H1 (cell line): ENCODE results near the gene CNTN3. TPM values are rescaled to one million over a fixed set of nuclear protein-coding genes. Genes with fewer than 3 reads are reported as not detected.

Experiments
- CTCF ChIA-PET: fragments of 300-600 bp; sonication (Branson Sonifier 250); formaldehyde crosslinking; loops from one replicate; lab custom pipeline; 2021; ENCODE audit not compliant: partially characterized antibody; lab: Charles Lee
- POLR2A ChIA-PET: fragments of 300-600 bp; sonication (Branson Sonifier 250); formaldehyde crosslinking; loops from one replicate; lab custom pipeline; 2021; ENCODE audit warnings: inconsistent platforms; ENCODE audit not compliant: partially characterized antibody; lab: Charles Lee
- DNase-seq, 2 experiments: peaks; one replicate each; pipeline versions ENCODE4 v3.0.0 to v3.0.0-alpha.2; 2010 to 2022; ENCODE audit warnings: low spot score in 2 of 2, low read depth in 1 of 2, mixed read lengths in 1 of 2
- FAIRE-seq: peaks from 2 replicates; lab custom pipeline; 2011; peaks lifted over from hg19 to GRCh38; lab: Jason Lieb, UNC
- H2AFZ ChIP-seq: 2 replicates; pipeline ENCODE4 v1.8.1; 2012; ENCODE audit warnings: low read length, inconsistent platforms
- H2AK5ac ChIP-seq: 2 replicates; pipeline ENCODE4 v1.6.1; 2013; ENCODE audit warnings: low read depth, low read length
- H2BK120ac ChIP-seq: replicated peaks from 2 replicates; pipeline ENCODE3; 2013; ENCODE audit warnings: low read depth, low read length, inconsistent platforms
- H2BK12ac ChIP-seq: 2 replicates; pipeline ENCODE4 v1.6.1; 2013; ENCODE audit warnings: low read depth, low read length
- H2BK15ac ChIP-seq: 2 replicates; pipeline ENCODE4 v1.6.1; 2013; ENCODE audit warnings: low read length
- H2BK20ac ChIP-seq: 2 replicates; pipeline ENCODE4 v1.6.1; 2013; ENCODE audit warnings: low read length
- H2BK5ac ChIP-seq: 2 replicates; pipeline ENCODE4 v1.6.1; 2013; ENCODE audit warnings: low read depth, low read length
- H3K14ac ChIP-seq: 2 replicates; pipeline ENCODE4 v1.6.1; 2013; ENCODE audit warnings: inconsistent platforms; ENCODE audit not compliant: insufficient read length
- H3K18ac ChIP-seq: 2 replicates; pipeline ENCODE4 v1.6.1; 2013; ENCODE audit warnings: low read length; ENCODE audit errors: extremely low read depth
- H3K23ac ChIP-seq: 2 replicates; pipeline ENCODE4 v1.6.1; 2013; ENCODE audit warnings: inconsistent platforms; ENCODE audit not compliant: insufficient read length
- H3K23me2 ChIP-seq: 2 replicates; pipeline ENCODE4 v1.6.1; 2013; ENCODE audit warnings: low read depth, low read length
- H3K27ac ChIP-seq: 2 replicates; pipeline ENCODE4 v1.6.1; 2011; ENCODE audit warnings: low read depth, low read length, inconsistent platforms
- H3K27me3 ChIP-seq, 4 experiments: replicated peaks in 1 of 4; 1 replicate in 1 of 4; 2 replicates in 3 of 4; pipeline versions ENCODE4 v1.6.1 to v1.8.1; 2011 to 2013; ENCODE audit warnings: low read length in 3 of 4, mild to moderate bottlenecking in 3 of 4, inconsistent platforms in 2 of 4, mixed read lengths in 2 of 4, moderate library complexity in 1 of 4; ENCODE audit not compliant: control insufficient read depth in 3 of 4, insufficient read depth in 3 of 4; ENCODE audit errors: extremely low read depth in 1 of 4
- H3K36me3 ChIP-seq, 4 experiments: 2 replicates each; pipeline versions ENCODE4 v1.6.1 to v1.8.1; 2011 to 2013; ENCODE audit warnings: mild to moderate bottlenecking in 4 of 4, low read length in 3 of 4, moderate library complexity in 2 of 4, control low read depth in 1 of 4, inconsistent platforms in 1 of 4; ENCODE audit not compliant: insufficient read depth in 4 of 4, control insufficient read depth in 2 of 4
- H3K4ac ChIP-seq: replicated peaks from 2 replicates; pipeline ENCODE3; 2013; ENCODE audit warnings: low read length, low read depth, mixed read lengths, inconsistent platforms; ENCODE audit not compliant: insufficient read length
- H3K4me1 ChIP-seq, 4 experiments: replicated peaks in 1 of 4; 1 replicate in 1 of 4; 2 replicates in 3 of 4; pipeline versions ENCODE4 v1.6.1 to v1.8.1; 2011 to 2013; ENCODE audit warnings: low read length in 3 of 4, inconsistent platforms in 2 of 4, mixed read lengths in 1 of 4; ENCODE audit not compliant: insufficient read depth in 4 of 4, control insufficient read depth in 3 of 4
- H3K4me2 ChIP-seq, 2 experiments: 2 replicates each; pipeline versions ENCODE4 v1.6.1 to v1.8.1; 2011 to 2013; ENCODE audit warnings: low read depth in 2 of 2, low read length in 2 of 2, control low read depth in 1 of 2, inconsistent platforms in 1 of 2, mild to moderate bottlenecking in 1 of 2; ENCODE audit not compliant: insufficient read depth in 1 of 2
- H3K4me3 ChIP-seq, 4 experiments: fragments of 200-600, 300-600 bp in 1 of 4; sonication (generic), shearing (Covaris generic), sonication (Bioruptor Twin) in 1 of 4; 2 replicates each; pipeline versions ENCODE4 v1.5.1 to v1.8.1; 2011 to 2016; ENCODE audit warnings: low read length in 4 of 4, low read depth in 3 of 4, control low read depth in 2 of 4, inconsistent platforms in 2 of 4, mild to moderate bottlenecking in 2 of 4, mixed read lengths in 1 of 4, moderate library complexity in 1 of 4; ENCODE audit not compliant: insufficient read depth in 2 of 4; ENCODE audit errors: extremely low read depth in 1 of 4
- H3K56ac ChIP-seq: replicated peaks from 2 replicates; pipeline ENCODE3; 2013; ENCODE audit warnings: low read depth, mild to moderate bottlenecking, mixed read lengths, low read length, inconsistent platforms; ENCODE audit not compliant: insufficient read length
- H3K79me1 ChIP-seq: 2 replicates; pipeline ENCODE4 v1.6.1; 2013; ENCODE audit warnings: low read depth, low read length, control low read depth
- H3K79me2 ChIP-seq, 2 experiments: 2 replicates each; pipeline versions ENCODE4 v1.6.1 to v1.8.1; 2012 to 2013; ENCODE audit warnings: low read length in 2 of 2, mild to moderate bottlenecking in 2 of 2, inconsistent platforms in 1 of 2; ENCODE audit not compliant: insufficient read depth in 2 of 2, control insufficient read depth in 1 of 2
- H3K9ac ChIP-seq, 4 experiments: replicated peaks in 1 of 4; 1 replicate in 1 of 4; 2 replicates in 3 of 4; pipeline versions ENCODE4 v1.6.1 to v1.8.1; 2011 to 2013; ENCODE audit warnings: low read depth in 3 of 4, low read length in 3 of 4, control low read depth in 2 of 4, mild to moderate bottlenecking in 2 of 4, moderate library complexity in 2 of 4, inconsistent platforms in 1 of 4; ENCODE audit errors: extremely low read depth in 1 of 4
- H3K9me3 ChIP-seq, 2 experiments: 2 replicates each; pipeline versions ENCODE4 v1.6.1 to v1.8.1; 2012 to 2013; ENCODE audit warnings: mild to moderate bottlenecking in 2 of 2, moderate library complexity in 2 of 2, control low read depth in 1 of 2, inconsistent platforms in 1 of 2, low read depth in 1 of 2, low read length in 1 of 2, mixed read lengths in 1 of 2; ENCODE audit not compliant: insufficient read depth in 2 of 2
- H4K20me1 ChIP-seq, 2 experiments: replicated peaks in 1 of 2; 2 replicates each; pipeline versions ENCODE3 to v1.8.1; 2011 to 2013; ENCODE audit warnings: inconsistent platforms in 2 of 2, low read length in 2 of 2, mild to moderate bottlenecking in 1 of 2; ENCODE audit not compliant: insufficient read depth in 2 of 2, control insufficient read depth in 1 of 2
- H4K5ac ChIP-seq: 2 replicates; pipeline ENCODE4 v1.6.1; 2013; ENCODE audit warnings: low read length, low read depth, mixed read lengths, inconsistent platforms; ENCODE audit not compliant: insufficient read length
- H4K8ac ChIP-seq: 2 replicates; pipeline ENCODE4 v1.8.0; 2013; ENCODE audit warnings: mild to moderate bottlenecking, moderate library complexity, low read length, inconsistent platforms; ENCODE audit not compliant: insufficient read depth; ENCODE audit errors: extremely low read depth
- H4K91ac ChIP-seq: replicated peaks from 2 replicates; pipeline ENCODE3; 2013; ENCODE audit warnings: low read length, mixed read lengths, inconsistent platforms; ENCODE audit not compliant: insufficient read length
- BCL11A ChIP-seq, 2 experiments: IDR thresholded peaks; one replicate each; pipeline ENCODE4 v1.6.1; 2011; ENCODE audit warnings: low read depth in 2 of 2, low read length in 2 of 2, mild to moderate bottlenecking in 2 of 2
- CBX5 ChIP-seq: fragments of 300-800, 300-1000 bp; sonication (generic); IDR thresholded peaks from 2 replicates; pipeline ENCODE4 v1.7.1; 2016; ENCODE audit warnings: antibody characterized with exemption, low read length, low read depth
- CHD2 ChIP-seq: IDR thresholded peaks from 2 replicates; pipeline ENCODE4 v1.6.1; 2012; ENCODE audit warnings: low read length, improper control_type of control experiment
- FOSL1 ChIP-seq: IDR thresholded peaks from 2 replicates; pipeline ENCODE4 v1.6.1; 2011; ENCODE audit warnings: mild to moderate bottlenecking, low read depth, low read length, moderate library complexity; ENCODE audit not compliant: insufficient read depth
- GTF2F1 ChIP-seq: IDR thresholded peaks from 2 replicates; pipeline ENCODE4 v1.6.1; 2012; ENCODE audit warnings: low read depth, low read length, improper control_type of control experiment, borderline replicate concordance
- JUN ChIP-seq: IDR thresholded peaks from 2 replicates; pipeline ENCODE4 v1.6.1; 2011; ENCODE audit warnings: low read depth, mild to moderate bottlenecking, improper control_type of control experiment, low read length
- MAFK ChIP-seq: IDR thresholded peaks from 2 replicates; pipeline ENCODE4 v1.6.1; 2012; ENCODE audit warnings: low read depth, mild to moderate bottlenecking, improper control_type of control experiment, low read length
- NRF1 ChIP-seq: IDR thresholded peaks from 2 replicates; pipeline ENCODE4 v1.6.1; 2011; ENCODE audit warnings: mild to moderate bottlenecking, low read depth, low read length, improper control_type of control experiment
- SIRT6 ChIP-seq: IDR thresholded peaks from one replicate; pipeline ENCODE4 v1.7.1; 2012; ENCODE audit warnings: low read length, inconsistent platforms
- SUZ12 ChIP-seq: fragments of 200-600 bp; sonication (generic); IDR thresholded peaks from 2 replicates; pipeline ENCODE4 v1.6.1; 2012; ENCODE audit warnings: mild to moderate bottlenecking, inconsistent platforms, low read length, moderate library complexity, mixed read lengths
- TBP ChIP-seq: IDR thresholded peaks from 2 replicates; pipeline ENCODE4 v1.6.1; 2011; ENCODE audit warnings: low read depth, low read length, improper control_type of control experiment
- TEAD4 ChIP-seq: IDR thresholded peaks from 2 replicates; pipeline ENCODE4 v1.6.1; 2012; ENCODE audit warnings: low read depth, low read length, inconsistent platforms, mixed read lengths
- WGBS, 2 experiments: shearing (Covaris generic) in 1 of 2; methylation state at CpG; one replicate each; pipeline versions ENCODE4 v1.1.6 to v1.1.7; 2013 to 2015; ENCODE audit warnings: low lambda C conversion rate in 2 of 2, mixed read lengths in 2 of 2, inconsistent platforms in 1 of 2, low coverage in 1 of 2, missing lambda C conversion rate in 1 of 2; ENCODE audit not compliant: insufficient replicate concordance in 2 of 2, insufficient coverage in 1 of 2, insufficient read length in 1 of 2; ENCODE audit errors: extremely low coverage in 1 of 2, missing lambda C conversion rate in 1 of 2; 5-methylcytosine and 5-hydroxymethylcytosine counted together
- polyA plus RNA-seq, 7 experiments: library from polyadenylated mRNA; depleted of rRNA in 3 of 7; stranded (reverse) in 5 of 7; unstranded in 2 of 7; fragments of >200 nt in 5 of 7; fragments of 200-250 nt in 2 of 7; gene quantifications; 1 replicate in 5 of 7; 2 replicates in 1 of 7; 4 replicates in 1 of 7; pipeline versions ENCODE4 v1.2.1 to v1.2.3, GENCODE V29; 2011 to 2013; ENCODE audit warnings: missing spikeins in 2 of 7, mixed read lengths in 2 of 7
- total RNA-seq: library from RNA; stranded (reverse); fragmentation: NEBNext Ultra II Directional; extraction: Animal tissue kit (Norgen Biotek cat#: 25700); gene quantifications from 2 replicates; pipeline ENCODE4 v1.2.1, GENCODE V29; 2021
- TF ChIP-seq, protein P1 (sequence below): IDR thresholded peaks from 2 replicates; pipeline ENCODE4 v1.6.1; 2012; ENCODE audit warnings: low read length, inconsistent platforms

CNTN3 gene
- total and polyA plus RNA-seq, 2 of the 8 experiments (the other 6 are each of a cell fraction or from before 2014, with no cell fraction given) = 0.11 to 0.13 TPM

DNA sequence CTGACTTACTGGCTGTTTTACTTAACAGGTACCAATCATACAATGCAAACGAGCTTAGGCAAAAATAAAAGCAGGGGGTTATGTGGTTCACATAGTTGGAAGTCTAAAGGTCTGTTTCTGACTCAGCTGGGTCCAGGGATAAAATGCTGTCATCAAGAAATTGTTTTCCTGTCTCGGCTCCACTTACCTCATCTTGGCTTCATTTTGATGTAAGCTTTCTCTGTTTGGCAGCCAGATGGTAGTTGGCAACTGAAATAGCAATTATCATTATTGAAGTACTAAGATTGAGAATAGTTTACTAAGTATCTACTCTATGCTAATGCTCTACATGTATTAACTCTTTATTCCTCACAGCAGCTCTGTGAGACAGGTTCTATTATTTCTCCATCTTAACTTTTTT is 36.8 kb upstream of the CNTN3 start:
- FAIRE-seq (no peak), DNase-seq (no peak)
- Histone ChIP-seq H3K14ac (no peak overlapping the region), H4K8ac (no peak overlapping the region), H3K4me3 (no peak overlapping the region), H2AK5ac (no peak overlapping the region), H3K4me1 (no peaks in the 10 kb centered on the region), H2BK5ac (no peak overlapping the region), H2BK20ac (no peak overlapping the region), H3K79me1 (no peaks in the 10 kb centered on the region), H4K5ac (no peak overlapping the region), H3K18ac (no peak overlapping the region), H3K27ac (no peak overlapping the region), H3K9ac (no peak overlapping the region), H3K4ac (no peak overlapping the region), H3K79me2 (no peaks in the 10 kb centered on the region), H3K36me3 (no peaks in the 10 kb centered on the region), H3K23me2 (no peaks in the 10 kb centered on the region; the same call in 1 of the 2 replicates), H3K4me2 (no peak overlapping the region), H3K27me3 (no peaks in the 10 kb centered on the region), H2BK15ac (no peak overlapping the region), H2AFZ (no peak overlapping the region), H4K20me1 (no peaks in the 10 kb centered on the region), H2BK120ac (no peak overlapping the region), H2BK12ac (no peak overlapping the region), H3K56ac (no peak overlapping the region), H3K9me3 (no peaks in the 10 kb centered on the region), H4K91ac (no peak overlapping the region), H3K23ac (no peak overlapping the region)
- CTCF ChIA-PET = interaction anchor here (0.6 kb wide), 1 partner anchor 210 kb away, joined by 3 read pairs; no protein-coding TSS in a partner anchor
- POLR2A ChIA-PET = no interaction called here
- WGBS, 2 experiments = 89% methylated on average over 2 of the region's 2 CpGs; no CpG with 5 or more reads in 1 of the 2 experiments
- TF ChIP-seq SUZ12 = no peak
- TF ChIP-seq TEAD4 = no peak
- no peak for TF ChIP-seq FOSL1
- no peak for TF ChIP-seq NRF1
- no peak for TF ChIP-seq GTF2F1
- no peak for TF ChIP-seq BCL11A (IDR thresholded peaks at IDR 0.05; ENCODE audit: low read depth in 2 of 2, low read length in 2 of 2)
- TF ChIP-seq SIRT6 = no peak
- TF ChIP-seq JUN = no peak
- no peak for TF ChIP-seq CHD2
- TF ChIP-seq CBX5 = no peak
- TF ChIP-seq, protein P1, sequence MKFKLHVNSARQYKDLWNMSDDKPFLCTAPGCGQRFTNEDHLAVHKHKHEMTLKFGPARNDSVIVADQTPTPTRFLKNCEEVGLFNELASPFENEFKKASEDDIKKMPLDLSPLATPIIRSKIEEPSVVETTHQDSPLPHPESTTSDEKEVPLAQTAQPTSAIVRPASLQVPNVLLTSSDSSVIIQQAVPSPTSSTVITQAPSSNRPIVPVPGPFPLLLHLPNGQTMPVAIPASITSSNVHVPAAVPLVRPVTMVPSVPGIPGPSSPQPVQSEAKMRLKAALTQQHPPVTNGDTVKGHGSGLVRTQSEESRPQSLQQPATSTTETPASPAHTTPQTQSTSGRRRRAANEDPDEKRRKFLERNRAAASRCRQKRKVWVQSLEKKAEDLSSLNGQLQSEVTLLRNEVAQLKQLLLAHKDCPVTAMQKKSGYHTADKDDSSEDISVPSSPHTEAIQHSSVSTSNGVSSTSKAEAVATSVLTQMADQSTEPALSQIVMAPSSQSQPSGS = no peak
- TF ChIP-seq MAFK = no peak
- no peak for TF ChIP-seq TBP
